Measurements from ENCODE around the gene GJB2.

GJB2 gene

DNA sequence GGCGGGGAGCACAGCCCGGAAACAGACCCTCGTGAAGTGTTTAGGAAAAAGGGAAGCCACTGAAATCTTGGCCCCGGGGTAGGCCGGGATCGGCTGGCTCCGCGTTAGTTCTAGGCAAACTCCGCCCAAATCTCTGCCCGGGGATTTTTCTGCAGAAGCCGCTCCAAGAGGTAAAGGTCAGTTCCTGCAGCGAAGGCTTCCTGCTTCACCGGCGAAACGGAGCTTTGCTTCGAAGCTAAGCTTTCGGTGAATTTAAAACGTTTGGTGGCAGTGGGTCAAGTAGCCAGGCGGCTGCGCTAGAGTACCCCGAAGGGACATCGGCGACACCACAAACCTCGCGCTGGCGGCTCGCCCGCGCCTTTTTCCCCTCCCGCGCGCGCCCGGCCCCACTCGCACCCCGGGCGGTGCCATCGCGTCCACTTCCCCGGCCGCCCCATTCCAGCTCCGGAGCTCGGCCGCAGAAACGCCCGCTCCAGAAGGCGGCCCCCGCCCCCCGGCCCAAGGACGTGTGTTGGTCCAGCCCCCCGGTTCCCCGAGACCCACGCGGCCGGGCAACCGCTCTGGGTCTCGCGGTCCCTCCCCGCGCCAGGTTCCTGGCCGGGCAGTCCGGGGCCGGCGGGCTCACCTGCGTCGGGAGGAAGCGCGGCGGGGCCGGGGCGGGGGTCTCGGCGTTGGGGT, 441 bp downstream of the GJB2 start:
- DNase-seq, result no peak

DNA sequence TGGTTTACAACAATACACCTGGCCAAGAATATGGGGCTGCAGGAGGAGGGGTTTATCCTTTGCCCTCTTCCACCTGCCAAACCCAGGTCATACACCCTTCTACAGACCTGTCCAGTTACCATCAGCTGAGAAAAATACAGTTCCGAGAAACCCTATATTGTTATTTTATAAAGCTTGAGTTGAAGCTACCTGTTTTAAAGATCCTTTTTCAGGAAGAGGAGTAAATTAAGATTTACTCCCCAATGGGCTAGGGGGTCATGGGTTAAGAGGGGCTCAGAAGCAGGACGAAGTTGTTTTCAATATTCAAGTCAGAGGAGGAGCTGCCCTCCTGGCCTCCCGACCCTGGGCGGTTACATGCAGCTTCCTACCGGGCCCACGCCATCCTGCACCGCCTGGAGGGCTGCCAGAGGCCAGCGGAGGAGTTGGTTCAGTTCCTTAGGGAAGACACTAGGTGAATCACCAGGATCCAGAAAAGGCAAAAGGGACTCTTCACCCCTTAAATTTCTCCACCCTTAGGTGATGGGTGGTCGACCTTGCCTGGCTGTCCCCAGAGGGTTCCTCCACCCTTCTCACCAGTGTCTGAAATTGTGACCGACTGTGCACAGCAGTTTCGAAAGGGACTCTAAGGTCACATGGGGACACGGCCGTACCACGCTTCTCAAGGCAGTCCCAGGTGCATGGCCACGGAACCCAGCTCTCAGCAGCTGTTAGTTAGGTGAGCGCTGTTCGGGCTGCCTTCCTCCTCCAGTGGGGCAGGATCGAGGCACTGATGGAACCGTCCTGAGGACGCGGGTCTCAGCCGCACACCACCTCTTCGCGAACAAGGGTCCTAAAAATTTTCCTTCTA, 1.2 kb downstream of the GJB2 start:
- DNase-seq, result no peak

DNA sequence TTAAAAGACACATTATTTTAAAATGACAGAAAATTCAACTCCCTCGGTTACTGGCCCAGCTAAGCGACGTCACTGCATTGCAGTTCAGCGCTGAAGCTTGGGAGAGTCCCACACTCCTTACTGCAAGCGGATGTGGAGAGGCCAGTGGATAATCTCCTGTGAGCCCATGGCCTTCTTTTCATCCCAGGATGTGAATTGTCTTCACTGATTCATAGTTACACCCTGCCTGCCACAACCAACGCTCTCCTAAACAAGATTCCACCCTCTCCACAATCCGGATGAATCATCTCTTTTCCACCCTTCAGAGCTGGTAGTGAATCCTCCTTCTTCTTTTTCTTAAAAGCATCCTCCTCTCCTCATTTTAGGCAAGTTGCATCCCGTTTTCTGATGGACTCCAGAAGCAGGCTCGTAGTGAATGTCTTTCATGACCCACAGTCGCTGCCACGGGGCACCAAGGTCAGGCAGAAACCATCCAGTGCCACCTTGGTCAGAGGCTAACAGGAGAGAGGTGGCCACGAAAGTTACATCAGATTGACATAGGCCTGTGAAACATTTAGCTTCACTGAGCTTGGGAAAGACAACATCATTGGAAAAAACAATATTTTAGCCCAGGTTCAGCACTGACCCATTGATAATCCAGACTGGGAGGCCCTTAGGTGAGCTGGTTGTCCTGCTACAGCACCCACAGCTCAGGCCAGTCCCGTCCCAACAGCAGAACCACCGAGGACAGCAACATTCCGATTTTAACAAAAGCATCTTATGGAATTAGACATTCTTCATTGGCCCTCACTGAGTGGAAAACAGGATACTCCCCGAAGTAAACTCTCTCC, 2.0 kb downstream of the GJB2 start:
- DNase-seq, result peak; percentile 85

GRCh38 chr13:20190076-20190475, 2.7 kb downstream of the GJB2 start:
- DNase-seq, result no peak

- DNase-seq, result no peak
Measured at GRCh38 chr13:20188667-20189553, 3.8 kb downstream of the GJB2 start.

GRCh38 chr13:20186771-20187170, 6.0 kb downstream of the GJB2 start:
- DNase-seq, result no peak

- no peak for DNase-seq
Measured at GRCh38 chr13:20185366-20186056, 7.2 kb downstream of the GJB2 start.

GRCh38 chr13:20182231-20182846, 10.4 kb downstream of the GJB2 start:
- DNase-seq, result peak; percentile 64

DNA sequence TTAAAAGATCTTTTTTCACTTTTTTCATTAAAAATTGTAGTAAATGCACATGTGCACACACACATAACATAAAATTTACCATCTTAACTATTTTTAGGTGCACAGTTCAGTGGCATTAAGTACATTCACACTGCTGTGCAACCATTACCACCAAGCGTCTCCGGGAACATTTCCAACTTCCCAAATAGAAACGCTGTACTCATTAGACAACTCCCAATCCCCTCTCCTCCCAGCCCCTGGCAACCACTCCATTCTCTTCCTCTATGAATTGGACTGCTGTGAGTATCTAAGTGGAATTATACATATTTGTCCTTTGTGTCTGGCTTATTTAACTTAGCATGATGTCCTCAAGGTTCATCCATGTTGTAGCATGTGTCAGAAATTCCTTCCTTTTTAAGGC, 11.6 kb downstream of the GJB2 start:
- no peak for DNase-seq

DNA sequence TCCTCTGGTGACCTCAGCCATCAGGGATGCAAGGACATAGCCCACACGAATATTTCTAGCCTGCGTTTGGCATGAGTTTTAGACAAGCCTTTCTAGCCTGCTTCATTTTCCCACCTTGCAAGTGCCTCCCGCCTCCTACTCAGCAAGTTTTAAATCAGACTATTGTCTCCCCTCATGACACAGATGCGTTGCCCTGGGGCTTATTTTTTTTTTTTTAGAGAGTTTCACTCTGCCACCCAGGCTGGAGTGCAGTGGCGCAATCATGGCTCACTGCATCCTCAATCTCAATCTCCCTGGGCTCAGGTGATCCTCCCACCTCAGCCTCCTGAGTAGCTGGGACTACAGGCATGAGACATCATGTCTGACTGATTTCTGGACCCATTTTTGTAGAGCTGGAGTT, 14.6 kb downstream of the GJB2 start:
- no peak for DNase-seq

- DNase-seq, result no peak
Measured at GRCh38 chr13:20177049-20177831, 15.5 kb downstream of the GJB2 start.

DNA sequence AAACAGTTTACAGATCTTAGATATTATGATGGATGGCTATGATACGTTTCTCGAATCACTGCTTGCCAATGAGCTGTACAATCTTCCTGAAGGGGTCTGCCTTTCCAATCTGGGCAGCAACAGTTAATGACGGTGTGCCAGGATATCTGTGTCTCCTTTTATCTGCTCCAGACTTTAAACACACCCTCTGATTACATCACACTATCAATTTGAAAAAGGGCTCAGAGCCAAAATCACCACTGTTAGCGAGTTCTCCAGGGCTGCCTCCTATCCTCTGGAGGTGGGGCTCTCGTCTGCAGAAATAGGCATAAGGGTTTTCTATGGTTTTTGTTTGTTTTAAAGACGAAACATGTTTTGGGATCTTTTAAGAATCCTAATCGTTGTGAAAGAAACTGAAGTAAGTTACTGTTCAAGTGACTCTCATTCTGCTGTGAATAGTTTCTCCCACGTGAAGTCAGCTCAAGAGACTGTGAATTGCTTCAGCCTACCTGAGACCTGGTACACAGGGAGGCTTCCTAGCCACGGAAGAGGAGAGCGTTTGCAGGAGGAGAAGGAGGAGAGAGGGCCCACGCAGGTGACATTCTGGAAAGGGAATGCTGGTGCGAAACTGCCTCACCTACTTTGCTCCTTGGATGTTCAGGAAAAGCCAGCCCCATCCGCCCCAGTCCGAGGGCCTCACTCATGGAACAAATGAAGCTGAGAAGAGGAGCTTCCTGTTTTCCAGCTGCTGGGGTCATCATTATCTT, 16.7 kb downstream of the GJB2 start:
- DNase-seq, result no peak

- DNase-seq, result no peak
Measured at GRCh38 chr13:20175406-20175794, 17.3 kb downstream of the GJB2 start.

DNA sequence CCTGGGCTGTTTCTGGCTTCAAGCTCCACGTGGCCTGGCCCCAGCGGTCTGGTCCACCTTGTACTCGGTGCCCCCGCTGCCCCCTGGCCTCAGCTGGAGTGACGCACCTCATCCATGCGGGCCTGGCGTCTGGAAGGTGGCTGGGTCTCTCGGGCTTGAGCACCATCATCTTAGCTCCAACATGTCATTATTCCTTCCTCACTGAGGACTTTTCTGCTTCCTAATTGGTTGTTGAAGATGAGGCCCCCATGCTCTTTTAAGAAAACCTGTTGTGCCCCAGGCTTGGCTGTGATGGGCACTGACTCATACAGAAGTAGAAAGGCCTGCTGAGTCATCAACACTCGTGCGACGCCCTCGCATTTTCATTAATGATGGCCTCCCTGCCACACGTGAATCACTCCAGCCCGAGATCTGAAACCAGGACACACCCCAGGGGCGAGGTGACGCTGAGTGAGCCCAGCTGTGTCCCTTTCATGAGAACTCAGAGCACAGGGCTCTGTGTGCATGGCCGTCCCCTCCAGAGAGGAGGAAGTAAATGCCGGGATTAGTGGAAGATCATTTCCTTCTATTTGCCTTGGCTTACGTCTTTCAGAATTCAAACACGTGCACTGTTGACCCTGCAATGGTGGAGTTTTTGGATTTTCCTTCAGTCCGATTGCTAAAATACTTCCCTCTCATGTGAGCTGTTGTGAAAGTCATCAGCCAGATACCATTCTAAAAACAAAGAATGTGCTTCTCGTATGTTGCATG, 17.9 kb downstream of the GJB2 start:
- peak; percentile 87 for DNase-seq

DNA sequence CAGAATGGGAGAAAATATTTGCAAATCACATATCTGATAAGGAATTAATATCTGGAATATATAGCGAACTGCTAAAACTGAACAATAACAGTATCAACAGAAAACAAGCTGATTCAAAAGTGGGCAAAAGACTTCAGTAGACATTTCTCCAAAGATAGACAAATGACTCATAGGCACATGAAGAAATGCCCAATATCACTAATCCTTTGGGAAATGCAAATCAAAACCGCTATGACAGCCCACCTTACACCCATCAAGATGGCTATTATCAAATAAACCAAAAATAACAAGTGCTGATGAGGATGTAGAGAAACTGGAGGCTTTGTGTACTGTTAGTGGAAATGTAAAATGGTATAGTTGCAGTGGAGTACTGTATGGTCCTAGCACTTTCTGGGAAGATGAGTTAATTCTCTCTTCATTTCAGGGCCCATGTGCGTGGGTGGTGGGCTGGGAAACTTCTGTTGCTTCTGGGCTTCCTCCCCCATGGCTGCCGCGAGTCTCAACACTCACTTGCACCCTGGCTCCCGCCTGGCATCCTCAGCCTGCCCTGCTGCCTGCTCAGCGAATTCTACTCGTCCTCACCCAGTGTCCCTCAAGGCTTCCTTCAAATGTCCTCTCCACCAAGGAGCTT, 19.5 kb downstream of the GJB2 start:
- no peak for DNase-seq

- DNase-seq, result no peak
Measured at GRCh38 chr13:20171364-20171763, 21.4 kb downstream of the GJB2 start.

DNA sequence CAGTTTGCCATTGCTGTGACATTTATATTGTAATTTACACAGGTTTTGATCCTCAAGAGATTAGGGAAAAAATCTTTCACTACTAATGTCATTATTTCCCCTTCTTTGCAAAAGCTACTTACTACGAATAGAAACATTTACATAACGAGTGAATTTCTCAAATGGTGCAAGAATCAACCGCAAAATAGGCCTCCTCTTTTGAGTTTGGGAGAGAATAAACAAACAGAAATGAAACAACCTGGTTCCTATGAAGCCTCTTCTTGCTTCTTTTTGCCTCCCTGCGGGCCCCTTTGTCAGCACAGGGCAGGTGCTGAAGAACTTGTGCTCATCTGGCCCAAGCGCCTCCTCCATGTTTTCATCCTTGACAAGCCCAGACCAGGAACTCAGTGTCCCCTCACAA, 21.8 kb downstream of the GJB2 start:
- DNase-seq, result no peak

DNA sequence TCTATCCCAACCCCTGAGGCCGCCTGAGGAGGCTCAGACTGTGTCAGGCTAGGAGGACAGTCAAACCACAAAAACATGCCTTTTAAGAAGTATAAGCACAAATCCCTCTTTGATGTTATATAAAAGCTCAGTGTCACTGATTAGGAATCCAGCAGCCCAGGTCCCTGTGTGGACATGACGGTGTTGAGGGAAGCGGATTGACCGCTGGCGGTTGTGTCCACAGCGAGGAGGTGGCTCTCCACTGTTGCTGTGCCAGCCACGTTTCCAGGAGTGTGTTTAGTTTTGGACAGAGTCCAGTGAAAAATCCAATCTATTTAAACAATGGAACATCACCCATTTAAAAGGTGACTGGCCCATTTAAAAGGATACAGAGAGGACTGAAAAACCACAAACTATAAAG, 24.3 kb downstream of the GJB2 start:
- no peak for DNase-seq

All from fibroblast of skin of back (primary cell).